Endothelial cell of umbilical vein (primary cell): ENCODE data around the gene FYN.

Experiments
- EZH2 ChIP-seq: IDR thresholded peaks from 2 replicates; pipeline ENCODE4 v1.6.1; 2012; ENCODE audit warnings: borderline replicate concordance, low read depth, mild to moderate bottlenecking, moderate library complexity, low read length, inconsistent platforms; ENCODE audit not compliant: severe bottlenecking
- GATA2 ChIP-seq: IDR thresholded peaks from 2 replicates; pipeline ENCODE4 v1.7.0; 2011; ENCODE audit warnings: low read depth, mild to moderate bottlenecking, moderate library complexity, mixed read lengths, low read length; ENCODE audit not compliant: insufficient read length, insufficient read depth
- POLR2A ChIP-seq: IDR thresholded peaks from 2 replicates; pipeline ENCODE4 v1.6.1; 2012; ENCODE audit warnings: low read depth, mild to moderate bottlenecking, control low read depth, low read length
- TF ChIP-seq, protein P1 (sequence below), 2 donors: IDR thresholded peaks; 1 replicate in 1 of 2; 2 replicates in 1 of 2; pipeline ENCODE4 v1.5.1; 2011; ENCODE audit warnings: low read length in 2 of 2, mild to moderate bottlenecking in 2 of 2, moderate library complexity in 2 of 2, control low read depth in 1 of 2, inconsistent platforms in 1 of 2, low read depth in 1 of 2; ENCODE audit not compliant: insufficient read depth in 1 of 2; ENCODE audit errors: extremely low read depth in 1 of 2

DNA sequence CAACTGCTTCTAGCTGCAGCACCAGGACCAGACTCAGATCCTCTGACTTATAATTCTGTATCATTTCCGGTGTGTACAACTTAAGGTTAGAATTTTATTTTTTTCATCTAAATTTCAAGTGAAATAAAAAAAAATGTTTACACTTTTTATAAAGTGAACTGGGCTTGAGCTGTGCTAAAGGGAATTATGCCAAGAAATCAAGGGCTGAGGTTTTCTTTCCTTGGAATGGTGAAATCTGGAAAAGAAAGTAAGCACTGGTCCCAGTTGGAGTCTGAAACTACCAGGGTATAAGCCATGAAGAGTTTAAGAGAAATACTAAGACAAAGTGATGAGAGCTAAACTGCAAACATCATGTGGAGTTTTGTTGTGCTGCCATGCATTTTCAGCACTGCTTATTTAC, 21.7 kb upstream of the FYN start:
- TF ChIP-seq, protein P1, sequence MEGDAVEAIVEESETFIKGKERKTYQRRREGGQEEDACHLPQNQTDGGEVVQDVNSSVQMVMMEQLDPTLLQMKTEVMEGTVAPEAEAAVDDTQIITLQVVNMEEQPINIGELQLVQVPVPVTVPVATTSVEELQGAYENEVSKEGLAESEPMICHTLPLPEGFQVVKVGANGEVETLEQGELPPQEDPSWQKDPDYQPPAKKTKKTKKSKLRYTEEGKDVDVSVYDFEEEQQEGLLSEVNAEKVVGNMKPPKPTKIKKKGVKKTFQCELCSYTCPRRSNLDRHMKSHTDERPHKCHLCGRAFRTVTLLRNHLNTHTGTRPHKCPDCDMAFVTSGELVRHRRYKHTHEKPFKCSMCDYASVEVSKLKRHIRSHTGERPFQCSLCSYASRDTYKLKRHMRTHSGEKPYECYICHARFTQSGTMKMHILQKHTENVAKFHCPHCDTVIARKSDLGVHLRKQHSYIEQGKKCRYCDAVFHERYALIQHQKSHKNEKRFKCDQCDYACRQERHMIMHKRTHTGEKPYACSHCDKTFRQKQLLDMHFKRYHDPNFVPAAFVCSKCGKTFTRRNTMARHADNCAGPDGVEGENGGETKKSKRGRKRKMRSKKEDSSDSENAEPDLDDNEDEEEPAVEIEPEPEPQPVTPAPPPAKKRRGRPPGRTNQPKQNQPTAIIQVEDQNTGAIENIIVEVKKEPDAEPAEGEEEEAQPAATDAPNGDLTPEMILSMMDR (IDR thresholded peaks at IDR 0.05; ENCODE audit: extremely low read depth in 1 of 2, insufficient read depth in 1 of 2, low read depth in 1 of 2, low read length in 2 of 2) = no peak
- TF ChIP-seq GATA2 = no peak
- TF ChIP-seq POLR2A = no peak
- no peak for TF ChIP-seq EZH2
